GM19240 (cell line): ENCODE data around the gene ASB5.
A peak's percentile ranks its signal among the peaks of the same experiment; 100 is the strongest.
"Not testable (repeated sequence)": the region's sequence is repeated elsewhere in the genome, so short reads cannot be mapped to it uniquely, and the experiment has no call there.

Experiments
- DNase-seq: peaks from one replicate; pipeline ENCODE4 v3.0.0; 2011; ENCODE audit warnings: low spot score; ENCODE audit not compliant: insufficient read length

The ASB5 gene, protein sequence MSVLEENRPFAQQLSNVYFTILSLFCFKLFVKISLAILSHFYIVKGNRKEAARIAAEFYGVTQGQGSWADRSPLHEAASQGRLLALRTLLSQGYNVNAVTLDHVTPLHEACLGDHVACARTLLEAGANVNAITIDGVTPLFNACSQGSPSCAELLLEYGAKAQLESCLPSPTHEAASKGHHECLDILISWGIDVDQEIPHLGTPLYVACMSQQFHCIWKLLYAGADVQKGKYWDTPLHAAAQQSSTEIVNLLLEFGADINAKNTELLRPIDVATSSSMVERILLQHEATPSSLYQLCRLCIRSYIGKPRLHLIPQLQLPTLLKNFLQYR

DNA sequence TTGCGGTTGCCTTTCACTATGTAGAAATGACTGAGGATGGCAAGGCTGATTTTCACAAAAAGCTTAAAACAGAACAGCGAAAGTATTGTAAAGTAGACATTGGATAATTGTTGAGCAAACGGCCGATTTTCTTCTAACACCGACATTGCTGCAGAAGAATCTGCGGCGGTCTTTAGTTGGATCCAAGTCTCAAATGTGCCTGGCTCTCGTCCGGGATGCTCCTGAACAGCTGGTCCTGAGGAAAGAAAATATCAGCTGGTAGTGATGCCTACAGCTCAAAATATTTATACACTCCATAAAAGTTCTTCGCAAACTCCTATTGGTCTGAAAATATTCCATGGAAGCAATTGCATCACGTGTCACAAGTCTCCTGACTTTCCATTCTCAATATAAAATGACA, at the start of gene ASB5:
ASB5 (minus strand) TSS at position 260 of the 400 bp plus-strand sequence; CDS start at position 146, 114 bp downstream.
- no peak for DNase-seq

DNA sequence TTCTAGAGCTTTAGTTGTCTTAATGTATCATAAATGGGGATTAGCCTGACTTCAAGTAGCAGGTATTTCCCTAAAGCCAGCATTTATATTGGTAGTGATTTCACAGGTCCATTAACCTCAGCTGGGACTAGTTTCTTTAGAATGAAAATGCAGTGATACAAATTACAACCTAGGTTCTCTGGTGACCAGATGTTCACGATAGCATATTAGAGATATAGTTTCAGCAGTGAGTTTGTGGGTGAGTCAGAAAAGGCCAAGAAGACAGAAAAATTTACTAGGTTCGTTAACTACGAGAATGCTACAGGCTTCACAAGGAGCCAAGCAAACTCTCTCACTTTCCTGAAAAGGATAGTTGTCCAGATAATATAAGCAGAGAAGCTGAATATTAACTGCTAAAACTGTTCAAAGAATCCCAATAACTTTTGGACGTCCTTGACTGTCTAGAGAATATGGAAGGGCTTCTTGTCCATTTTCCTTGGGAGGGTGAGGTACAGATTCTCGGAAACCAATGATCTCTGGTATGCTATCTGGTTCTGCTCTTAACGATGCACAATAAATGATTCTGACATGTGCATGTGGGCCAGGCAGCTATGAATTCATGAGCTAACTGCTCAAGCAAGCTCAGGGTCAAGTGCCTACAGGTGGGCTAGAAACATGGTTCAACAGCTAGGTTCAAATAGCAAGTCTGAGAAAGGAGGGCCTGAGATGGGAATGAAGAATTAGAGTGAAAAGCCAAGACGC, 44.7 kb upstream of the ASB5 start:
- no peak for DNase-seq

DNA sequence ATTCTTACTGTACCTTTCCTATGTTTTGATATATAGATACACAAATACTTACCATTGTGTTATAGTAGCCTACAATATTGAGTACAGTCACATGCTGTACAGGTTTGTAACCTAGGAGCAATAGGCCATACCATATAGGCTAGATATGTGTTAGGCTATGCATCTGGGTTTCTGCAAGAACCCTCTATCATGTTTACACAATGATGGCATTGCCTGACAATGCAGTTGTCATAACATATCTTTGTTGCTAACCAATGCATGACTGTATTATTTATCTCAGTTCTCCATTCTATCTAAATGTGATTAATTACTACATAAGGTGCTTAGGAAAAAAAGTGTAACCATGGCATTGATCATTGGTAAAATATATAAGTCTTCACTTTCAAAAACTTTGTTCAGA, 40.8 kb upstream of the ASB5 start:
- no peak for DNase-seq

DNA sequence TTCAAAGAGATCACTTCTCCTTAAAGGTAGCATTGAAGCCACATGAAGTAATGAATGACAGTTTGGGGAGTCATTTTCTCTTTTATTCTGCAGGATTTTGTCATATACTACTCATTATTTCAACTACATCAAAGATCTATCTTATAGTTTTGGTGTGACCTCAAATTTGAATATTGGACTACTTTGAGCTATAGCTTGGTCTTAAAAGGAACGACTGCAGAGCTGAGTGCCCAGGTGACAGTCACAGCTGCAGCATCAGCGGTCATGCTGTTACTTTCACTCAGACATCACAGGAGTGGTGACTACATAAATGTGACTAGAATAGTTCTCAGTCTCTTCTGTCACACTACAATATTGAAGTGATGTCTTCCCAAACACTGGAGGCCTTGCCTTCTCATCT, 40.0 kb upstream of the ASB5 start:
- peak; percentile 19 for DNase-seq

DNA sequence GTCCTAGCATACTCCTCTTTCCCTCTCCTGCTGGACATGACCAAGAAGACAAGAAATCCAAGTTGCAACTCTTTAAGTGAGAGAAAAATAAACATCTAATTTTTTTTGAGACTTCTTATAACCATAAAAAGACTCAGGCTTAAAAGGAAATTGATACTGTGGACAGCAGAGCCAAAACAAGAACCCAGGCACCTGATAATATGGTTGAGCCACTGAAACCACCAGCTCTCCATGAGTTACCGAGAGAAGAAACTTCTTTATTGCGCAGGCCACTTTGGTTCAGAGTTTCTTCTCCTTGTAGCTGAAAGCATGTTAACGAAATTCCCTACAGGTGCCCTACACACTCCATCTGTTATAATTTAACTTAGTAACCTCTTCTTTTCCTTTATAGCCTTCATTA, 39.4 kb upstream of the ASB5 start:
- no peak for DNase-seq

DNA sequence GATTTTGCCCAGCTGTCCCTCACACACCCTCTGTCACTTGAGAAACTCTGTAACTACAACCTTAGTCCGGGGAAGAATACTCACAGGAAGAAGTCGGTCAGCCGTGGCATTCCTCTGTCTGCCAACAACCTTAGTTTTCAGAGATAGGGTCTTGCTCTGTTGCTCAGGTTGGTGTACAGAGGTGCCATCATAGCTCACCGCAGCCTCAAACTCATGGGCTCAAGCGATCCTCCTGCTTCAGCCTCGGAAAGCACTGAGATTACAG, 38.6 kb upstream of the ASB5 start:
- no peak for DNase-seq

DNA sequence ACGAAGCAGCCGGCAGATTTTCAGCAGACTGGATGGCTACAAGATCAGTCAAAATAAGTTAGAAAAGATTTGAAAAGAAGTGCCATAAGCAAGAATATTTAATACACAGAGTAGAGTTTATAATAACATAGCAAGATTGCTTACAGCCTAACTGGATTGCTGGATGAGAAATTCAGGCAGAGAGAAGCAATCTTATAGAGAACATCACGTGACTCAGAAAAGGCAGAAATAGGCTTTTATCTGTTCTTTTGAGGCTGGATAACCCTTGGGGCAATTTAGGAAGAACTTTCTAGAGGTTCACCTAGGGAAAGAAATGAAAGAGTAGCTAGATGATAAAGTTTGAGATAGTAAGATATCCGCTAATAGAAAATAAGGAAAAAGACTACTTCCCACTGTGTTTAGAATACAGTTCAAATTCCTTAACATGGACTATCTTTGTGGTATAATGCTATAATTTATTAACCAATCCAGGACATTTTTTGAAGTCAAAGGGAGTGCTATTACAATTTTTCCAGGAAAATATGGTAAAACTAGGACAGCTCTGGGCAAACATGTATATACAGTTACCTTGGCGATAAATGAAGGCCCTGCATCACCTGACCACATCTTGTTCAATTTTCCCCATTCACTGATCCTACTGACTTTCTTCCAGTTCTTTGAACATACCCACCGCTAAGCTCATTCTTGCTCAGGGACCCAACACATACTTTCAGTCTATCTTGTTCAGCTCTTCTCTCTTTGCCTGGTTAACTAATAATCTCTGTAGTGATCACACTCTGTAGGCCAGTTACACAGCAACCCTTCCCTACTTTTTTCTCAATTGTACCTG, 38.0 kb upstream of the ASB5 start:
- DNase-seq, result no peak

DNA sequence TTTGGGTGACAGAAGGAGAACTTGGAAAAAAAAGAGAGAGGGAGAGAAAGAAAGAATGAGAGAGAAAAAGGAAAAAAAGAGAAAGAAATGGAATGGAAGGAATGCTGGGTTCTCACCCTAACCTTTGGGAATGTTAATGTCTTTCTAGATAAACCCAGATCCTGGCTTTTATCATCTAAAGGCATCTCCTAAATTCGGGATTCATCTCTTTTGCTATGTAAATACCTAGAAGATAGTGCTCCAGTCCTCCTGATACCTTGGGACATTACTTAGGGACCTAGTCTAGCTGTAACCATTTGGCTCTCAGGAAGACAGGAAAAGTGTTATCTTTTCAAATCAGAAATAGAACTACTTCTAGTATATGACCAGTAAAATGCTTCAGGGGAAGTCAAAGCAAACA, 34.9 kb upstream of the ASB5 start:
- DNase-seq, result no peak

DNA sequence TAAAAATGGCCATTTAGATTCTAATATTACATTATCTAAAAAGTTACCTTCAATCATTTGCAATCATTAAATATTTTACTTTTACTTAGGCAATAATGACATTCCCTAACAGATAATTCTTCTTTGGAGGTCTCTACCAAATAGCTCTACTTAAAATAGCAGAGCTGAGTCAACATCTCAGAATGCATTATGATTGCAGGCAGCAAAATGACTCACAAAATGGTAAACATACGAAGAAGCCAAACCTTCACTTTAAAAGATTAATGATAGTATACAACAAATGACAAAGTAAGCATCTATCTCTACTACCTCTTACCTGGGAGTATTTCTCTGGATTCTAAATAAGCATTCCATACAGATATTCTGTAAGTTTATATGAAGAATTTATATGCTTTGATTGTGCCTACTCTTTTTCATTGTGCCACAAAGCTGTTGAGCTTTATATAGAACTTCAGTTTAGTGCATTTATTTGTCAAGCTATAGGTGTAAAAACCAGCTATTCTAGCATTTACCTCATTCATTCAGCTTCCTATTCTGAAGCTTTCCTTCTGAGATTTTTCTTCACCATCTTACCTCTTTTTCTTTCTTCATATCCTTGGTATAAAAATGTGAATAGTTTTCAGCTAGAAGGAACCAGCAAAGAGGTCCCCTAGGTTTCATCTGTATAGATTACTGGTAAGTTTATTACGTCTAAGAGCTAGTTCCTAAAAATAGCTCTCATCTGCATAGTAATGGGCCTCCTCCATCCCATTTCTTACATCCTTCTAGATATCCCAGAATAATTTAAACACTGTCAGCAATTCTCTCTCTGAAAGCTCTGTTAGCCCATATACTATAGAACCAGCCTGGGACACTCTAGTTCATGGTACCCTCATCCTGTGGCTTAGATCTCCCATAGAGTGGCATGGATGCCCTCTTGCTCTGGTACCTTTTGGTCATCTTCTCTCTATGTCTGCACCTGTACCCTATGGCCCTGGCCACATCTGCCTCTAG, 33.6 kb upstream of the ASB5 start:
- no peak for DNase-seq

DNA sequence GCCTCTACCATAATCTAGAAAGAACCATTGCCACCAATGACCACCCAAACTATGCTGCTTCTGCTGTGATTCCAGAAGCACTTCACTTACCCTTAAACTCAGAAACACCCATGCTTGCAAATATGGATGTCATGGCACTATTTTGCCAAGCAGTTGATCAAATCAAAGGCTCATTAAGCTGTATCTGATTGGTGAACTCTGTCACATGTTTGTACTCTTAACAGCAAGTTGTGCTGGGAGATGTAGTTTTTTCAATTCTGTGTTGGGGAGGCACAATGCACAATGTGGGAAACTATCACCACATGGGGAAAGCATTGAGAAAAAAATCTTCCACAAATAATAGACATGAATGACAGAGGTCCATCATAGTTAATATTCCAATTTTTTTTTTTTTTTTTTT, 31.5 kb upstream of the ASB5 start:
- DNase-seq, result no peak

DNA sequence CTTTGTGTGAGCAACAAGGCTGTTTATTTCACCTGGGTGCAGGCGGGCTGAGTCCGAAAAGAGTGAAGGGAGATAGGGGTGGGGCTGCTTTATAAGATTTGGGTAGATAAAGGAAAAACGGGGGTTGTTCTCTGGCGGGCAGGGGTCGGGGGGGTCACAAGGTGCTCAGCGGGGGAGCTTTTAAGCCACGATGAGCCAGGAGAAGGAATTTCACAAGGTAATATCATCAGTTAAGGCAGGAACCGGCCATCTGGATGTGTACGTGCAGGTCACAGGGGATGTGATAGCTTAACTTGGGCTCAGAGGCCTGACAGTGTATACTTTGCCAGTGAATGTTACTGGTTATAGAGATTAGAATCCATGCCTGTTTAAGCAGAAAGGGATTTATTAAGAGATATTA, 31.0 kb upstream of the ASB5 start:
- no peak for DNase-seq

DNA sequence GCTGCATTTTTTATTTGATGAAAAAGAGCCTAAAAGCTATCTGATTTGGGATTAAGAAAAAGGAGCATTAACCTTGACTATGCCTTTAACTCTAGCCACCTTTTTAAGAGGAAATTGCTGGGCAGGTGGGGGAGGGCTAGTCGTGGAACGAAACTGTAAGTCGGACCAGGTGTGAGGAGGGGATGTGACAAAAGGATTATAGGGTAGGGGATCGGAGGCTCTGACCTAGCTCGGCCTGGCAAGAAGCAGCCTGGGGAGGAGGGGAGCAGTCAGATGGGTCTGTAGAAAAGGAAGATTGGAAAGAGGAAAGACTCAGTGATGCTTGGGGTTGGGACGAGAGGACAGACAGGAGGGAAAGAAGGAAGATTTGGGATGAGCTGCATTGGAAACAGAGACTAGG, 29.6 kb upstream of the ASB5 start:
- DNase-seq, result no peak

DNA sequence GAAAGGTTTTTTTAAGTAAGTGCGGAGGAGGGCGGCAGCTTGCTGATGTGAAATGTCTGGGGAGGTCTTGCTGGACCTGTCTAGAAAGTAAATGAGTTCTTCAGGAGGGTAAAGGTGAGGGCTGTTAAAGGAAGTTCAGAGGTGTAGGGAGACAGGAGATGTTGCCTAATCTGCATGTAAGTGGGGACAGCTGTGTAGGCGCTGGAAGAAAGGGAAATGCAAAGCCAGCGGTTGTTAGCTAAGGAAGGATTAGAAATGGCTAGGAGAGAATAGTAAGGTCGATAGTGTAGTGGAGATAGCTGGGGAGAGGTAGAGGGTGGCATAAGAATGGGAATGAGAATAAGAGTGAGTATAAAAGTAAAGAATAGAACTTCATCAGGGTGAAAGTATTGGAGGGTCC, 26.9 kb upstream of the ASB5 start:
- DNase-seq, result not testable (repeated sequence)

DNA sequence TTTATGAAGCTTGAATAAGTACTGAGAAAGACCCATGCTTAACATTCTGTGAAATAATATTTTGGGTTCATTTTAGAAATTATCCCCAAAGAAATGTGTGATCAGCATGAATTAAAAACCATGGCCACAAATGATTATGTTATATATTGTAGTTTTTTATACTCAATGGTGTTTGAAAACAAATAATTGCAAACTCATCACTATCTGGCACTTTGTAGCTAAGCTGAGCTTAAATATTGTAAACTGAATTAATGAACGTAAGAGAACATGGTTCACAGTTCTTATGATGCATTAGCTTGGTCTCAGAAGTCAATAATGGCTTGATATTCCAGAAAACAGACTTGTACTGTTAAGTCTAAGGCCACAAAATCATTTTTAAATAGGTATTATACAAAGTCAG, 24.6 kb upstream of the ASB5 start:
- DNase-seq, result no peak

DNA sequence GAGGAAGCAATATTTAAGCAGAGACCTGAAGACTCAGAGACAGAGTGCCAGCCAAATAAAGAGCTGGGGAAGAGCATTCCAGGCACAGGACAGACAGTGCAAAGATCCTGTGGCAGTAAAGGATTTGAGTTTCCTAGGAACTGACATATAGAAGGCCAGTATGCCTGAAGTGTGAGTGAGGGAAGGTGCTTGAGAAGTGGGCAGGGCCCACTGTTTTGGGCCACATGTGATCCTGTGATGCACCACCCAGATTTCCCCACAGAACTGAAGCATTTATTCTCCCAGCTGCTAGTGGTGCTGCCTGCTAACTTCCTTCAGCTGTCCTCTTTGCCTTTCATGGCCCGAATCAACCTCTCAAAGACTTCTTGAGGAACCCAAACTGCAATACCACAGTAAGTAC, 23.9 kb upstream of the ASB5 start:
- DNase-seq, result no peak

DNA sequence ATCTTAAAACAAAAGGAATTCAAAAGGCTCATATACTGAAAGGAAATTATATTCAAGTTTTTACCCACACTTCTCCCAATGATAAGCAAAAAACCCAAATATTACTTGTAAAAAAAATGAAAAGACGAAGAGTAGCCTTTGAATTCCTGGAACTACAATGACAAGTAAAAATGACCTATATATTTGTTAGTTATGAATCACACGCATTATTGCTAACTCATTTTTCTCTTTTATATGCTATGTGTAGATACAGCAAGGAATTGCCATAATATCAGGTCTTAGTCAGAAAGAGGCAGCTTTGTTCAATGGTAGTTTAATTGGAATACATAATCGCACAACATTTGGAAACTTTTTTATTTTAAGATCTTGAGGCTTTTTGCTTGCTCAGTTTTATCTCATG, 22.7 kb upstream of the ASB5 start:
- DNase-seq, result no peak

DNA sequence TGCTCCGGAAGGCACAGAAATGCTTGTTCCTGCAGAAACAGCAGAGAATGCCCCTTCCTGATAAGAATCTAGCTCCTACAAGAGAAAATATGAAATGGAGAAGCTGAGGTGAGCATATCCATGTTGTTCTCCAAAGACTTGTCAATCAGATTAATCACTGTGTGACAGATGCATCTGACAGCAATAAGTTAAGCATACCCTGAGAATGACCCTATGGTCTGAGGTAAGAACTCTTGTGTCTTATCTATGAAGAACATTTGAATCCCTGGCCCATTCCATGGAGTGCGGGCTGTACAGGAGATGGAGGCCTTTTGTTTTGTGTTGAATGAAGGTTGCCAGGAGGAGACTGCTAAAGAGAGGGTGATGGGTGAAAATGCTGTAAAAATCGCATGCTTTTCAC, 21.5 kb upstream of the ASB5 start:
- DNase-seq, result no peak

DNA sequence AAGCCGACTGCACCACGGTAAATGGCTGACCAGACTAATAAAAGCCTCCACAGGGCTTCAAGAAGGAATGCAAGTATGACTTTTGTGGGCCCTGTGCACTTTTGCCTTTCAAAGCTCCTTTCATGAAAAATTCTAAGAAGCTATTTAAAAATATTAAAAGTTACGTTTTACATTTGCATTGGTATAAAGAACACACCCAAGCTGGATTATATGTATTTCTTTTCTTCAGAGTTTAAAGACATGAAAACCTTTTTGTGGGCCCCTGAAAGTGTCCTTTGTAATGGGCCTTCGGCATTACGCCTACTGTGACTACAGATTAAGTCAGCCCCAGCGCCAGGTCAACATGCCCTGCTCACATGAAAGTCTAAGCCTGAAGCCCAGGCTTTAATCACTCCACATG, 20.5 kb upstream of the ASB5 start:
- DNase-seq, result no peak

DNA sequence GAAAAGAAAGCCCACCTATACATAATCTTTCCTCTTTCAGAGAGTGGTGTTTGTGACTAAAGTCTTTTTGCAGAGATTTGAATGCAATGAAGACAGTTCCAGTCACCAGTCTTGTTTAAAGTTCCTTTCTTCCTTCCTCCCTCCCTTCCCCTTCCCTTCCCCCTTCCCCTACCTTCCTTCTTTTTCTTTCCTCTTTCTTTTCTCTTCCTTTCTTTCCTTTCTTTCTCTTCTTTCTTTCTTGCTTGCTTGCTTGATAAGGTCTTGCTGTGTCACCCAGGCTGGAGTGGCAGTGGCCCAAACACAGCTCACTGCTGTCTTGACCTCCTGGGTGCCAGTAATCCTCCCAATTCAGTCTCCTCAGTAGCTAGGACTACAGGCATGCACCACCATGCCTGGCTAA, 19.0 kb upstream of the ASB5 start:
- DNase-seq, result no peak

DNA sequence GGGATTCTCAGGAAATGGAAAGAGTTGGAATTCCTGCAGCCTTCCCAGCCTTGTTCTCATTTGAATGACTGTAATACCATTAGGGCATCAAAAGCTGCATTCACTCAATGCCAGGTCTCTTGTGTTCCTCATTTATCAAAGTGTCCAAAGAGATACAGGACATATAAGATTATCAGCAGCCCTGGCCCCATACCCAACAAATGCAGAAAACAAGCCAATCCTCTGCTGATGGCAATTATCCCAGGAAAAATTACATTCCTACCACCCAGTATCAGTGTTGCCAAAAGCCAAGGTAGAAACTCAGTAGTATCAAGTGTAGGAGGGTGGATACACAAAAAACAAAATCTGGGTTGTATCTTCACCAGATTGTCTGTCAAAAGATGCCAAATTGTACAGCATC, 18.5 kb upstream of the ASB5 start:
- no peak for DNase-seq

DNA sequence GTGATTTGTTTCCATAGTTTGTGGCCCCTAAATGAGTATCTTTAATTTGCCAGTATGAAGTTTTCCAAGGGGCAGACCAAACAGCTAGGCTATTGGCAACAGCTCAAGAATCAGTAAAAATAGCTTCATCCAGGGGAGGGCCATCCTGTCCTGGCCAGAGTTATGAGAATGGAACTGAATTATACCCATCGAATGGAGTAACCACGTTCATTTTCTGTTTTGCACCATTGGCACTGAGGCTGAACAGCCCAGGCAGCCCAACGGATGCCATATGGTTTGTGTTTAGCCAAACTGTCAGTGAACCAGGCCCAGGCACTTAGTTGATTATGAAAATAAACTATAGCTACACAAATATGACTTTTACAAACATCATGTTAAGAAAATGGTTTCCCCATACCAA, 17.7 kb upstream of the ASB5 start:
- no peak for DNase-seq
